ENCODE measurements around the gene FAM124A.

The FAM124A gene

DNA sequence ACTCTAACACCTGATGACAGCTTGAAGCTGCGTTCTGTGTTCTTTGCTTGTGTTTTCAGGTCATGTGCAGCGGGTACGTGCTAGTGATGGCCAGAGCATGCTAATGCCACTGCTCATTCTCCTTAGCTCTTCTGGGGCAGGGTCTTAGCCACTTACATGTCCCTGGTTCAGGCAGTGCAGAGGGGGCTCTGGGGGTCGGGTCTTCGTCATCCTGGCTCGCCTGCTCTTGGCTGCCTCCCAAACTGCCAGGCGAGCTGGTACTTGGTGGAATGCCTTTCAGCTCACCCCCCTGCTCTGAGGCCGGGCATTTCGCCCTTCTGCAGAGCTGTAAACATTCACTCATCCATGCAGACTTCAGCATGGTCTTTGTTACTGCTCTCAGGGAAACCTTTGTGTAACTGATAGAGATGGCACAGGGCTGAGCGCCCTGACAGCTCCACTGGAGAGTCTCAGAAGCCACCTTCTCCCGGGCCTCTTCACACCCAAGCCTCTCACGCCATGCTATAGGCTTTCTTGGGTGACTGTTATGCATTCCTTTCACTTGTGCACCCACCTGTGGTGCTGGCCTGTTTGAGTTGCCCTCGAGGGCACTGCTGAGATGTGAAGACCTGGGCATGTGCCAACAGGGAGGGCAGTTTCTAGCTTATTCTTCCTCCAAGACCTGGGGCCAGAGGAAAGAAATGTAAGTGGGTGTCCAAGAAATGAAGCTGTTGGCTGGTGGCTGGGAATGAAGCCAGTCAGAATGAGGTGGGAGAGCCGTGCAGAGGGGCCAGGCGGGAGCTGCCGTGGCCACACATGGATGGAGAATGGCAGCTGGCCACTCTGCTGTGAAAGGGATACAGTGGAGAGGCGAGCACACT is 24.4 kb downstream of the FAM124A start:
- no peak for TF ChIP-seq CTCF (IDR thresholded peaks at IDR 0.05; ENCODE audit: low read depth, low read length, missing control alignments)
- DNase-seq: no peak
- no peaks in the 10 kb centered on the region for H3K27me3 ChIP-seq (replicated peaks)

GRCh38 chr13:51249255-51249654 is 27.1 kb downstream of the FAM124A start:
- Histone ChIP-seq H3K36me3 (replicated peaks) (no peaks in the 10 kb centered on the region), H3K27ac (no peak overlapping the region), H3K27me3 (replicated peaks) (no peaks in the 10 kb centered on the region), H3K4me3 (ENCODE audit: low read depth, low read length) (no peak overlapping the region)
- TF ChIP-seq CTCF (IDR thresholded peaks at IDR 0.05; ENCODE audit: low read depth, low read length, missing control alignments): no peak
- DNase-seq: no peak
- in situ Hi-C loops (cut with HindIII; ENCODE audit: low pct_ligation_motif_present, low sequenced_read_pairs): no loop called here

More for the DNA sequence above, 24.4 kb downstream of the FAM124A start:
- no peaks in the 10 kb centered on the region for H3K36me3 ChIP-seq (replicated peaks)
- no peak overlapping the region for H3K4me3 ChIP-seq (ENCODE audit: low read depth, low read length)
- no peak overlapping the region for H3K27ac ChIP-seq
- in situ Hi-C loops (cut with HindIII; ENCODE audit: low pct_ligation_motif_present, low sequenced_read_pairs): no loop called here

DNA sequence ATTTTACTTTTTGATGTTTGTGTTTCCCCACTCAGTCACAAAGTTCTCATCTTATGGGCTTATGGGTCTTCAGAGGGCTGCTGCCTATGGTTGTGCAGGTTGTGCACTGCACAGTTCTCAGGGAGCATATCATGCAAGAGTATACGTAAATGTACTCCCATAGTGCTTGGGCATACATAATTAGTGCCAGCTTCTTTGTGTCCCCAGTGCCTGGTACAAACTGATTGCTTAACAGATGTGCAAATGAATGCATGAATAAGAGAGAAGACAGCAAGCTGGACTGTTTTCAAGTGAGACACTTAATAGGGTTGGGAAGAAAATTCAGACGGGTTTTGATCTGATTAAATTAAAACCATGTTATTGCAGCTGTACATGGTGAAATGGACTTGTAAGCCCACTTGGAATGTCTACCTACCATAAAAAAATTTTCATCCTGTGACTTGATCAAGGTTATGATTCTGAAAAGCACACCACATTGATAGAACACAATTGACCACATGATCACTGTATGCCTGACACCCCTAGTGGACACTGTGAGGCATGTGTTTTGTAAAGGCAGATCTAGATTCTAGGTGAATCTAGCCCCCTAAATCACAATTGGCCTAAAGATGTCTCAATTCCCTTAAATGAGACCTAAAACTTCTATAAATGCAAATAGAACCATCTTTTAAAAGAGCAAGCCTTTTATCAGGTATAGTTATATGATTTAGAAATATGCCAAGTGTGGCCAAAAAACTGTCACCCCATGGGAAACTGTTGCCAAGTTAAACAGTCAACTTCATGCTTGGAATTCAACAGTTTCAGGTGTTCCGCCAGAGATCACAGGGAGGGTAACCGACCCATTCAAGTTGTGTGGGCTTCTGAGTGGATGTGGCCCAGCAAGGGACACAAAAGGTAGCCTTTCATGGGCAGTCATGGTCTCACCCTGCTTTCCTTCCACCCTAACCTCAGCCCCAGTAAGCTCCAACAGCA is 27.9 kb downstream of the FAM124A start:
- Histone ChIP-seq H3K27ac (no peak overlapping the region), H3K36me3 (replicated peaks) (no peaks in the 10 kb centered on the region), H3K4me3 (ENCODE audit: low read depth, low read length) (no peak overlapping the region), H3K27me3 (replicated peaks) (no peaks in the 10 kb centered on the region)
- no peak for DNase-seq
- peak; percentile 64 for TF ChIP-seq CTCF (IDR thresholded peaks at IDR 0.05; ENCODE audit: low read depth, low read length, missing control alignments)
- in situ Hi-C loops (cut with HindIII; ENCODE audit: low pct_ligation_motif_present, low sequenced_read_pairs): no loop called here

- no peak for DNase-seq
Observed at GRCh38 chr13:51251480-51251879, 29.3 kb downstream of the FAM124A start.

More at GRCh38 chr13:51251480-51251879, 29.3 kb downstream of the FAM124A start:
- no peaks in the 10 kb centered on the region for H3K27me3 ChIP-seq (replicated peaks)
- in situ Hi-C loops (cut with HindIII; ENCODE audit: low pct_ligation_motif_present, low sequenced_read_pairs): no loop called here
- no peak overlapping the region for H3K4me3 ChIP-seq (ENCODE audit: low read depth, low read length)
- TF ChIP-seq CTCF (IDR thresholded peaks at IDR 0.05; ENCODE audit: low read depth, low read length, missing control alignments): no peak
- no peak overlapping the region for H3K27ac ChIP-seq
- H3K36me3 ChIP-seq (replicated peaks): no peaks in the 10 kb centered on the region

Measured in brain microvascular endothelial cell (primary cell).